Adrenal gland (tissue), 5 donors: ENCODE measurements around the gene ART3.
"Not testable (repeated sequence)": the region's sequence is repeated elsewhere in the genome, so short reads cannot be mapped to it uniquely, and the experiment has no call there.

Experiments
- POLR2A ChIP-seq, 2 donors: fragments of 450-650 bp; IDR thresholded peaks; one replicate each; pipeline ENCODE4 v1.6.1; 2017; ENCODE audit warnings: antibody characterized with exemption in 2 of 2, mild to moderate bottlenecking in 2 of 2, moderate library complexity in 1 of 2
- TF ChIP-seq, protein P1 (sequence below), 6 experiments: fragments of 450-650 bp in 4 of 6; fragments of 200-600 bp in 2 of 6; sonication (generic) in 1 of 6; IDR thresholded peaks; 1 replicate in 5 of 6; 2 replicates in 1 of 6; pipeline versions ENCODE4 v1.5.1 to v1.8.0; 2016 to 2021; ENCODE audit warnings: antibody characterized with exemption in 6 of 6, mild to moderate bottlenecking in 2 of 6, moderate library complexity in 1 of 6
- donor health status: DM: no; HTN: no; CAD: no.

- TF ChIP-seq, protein P1, sequence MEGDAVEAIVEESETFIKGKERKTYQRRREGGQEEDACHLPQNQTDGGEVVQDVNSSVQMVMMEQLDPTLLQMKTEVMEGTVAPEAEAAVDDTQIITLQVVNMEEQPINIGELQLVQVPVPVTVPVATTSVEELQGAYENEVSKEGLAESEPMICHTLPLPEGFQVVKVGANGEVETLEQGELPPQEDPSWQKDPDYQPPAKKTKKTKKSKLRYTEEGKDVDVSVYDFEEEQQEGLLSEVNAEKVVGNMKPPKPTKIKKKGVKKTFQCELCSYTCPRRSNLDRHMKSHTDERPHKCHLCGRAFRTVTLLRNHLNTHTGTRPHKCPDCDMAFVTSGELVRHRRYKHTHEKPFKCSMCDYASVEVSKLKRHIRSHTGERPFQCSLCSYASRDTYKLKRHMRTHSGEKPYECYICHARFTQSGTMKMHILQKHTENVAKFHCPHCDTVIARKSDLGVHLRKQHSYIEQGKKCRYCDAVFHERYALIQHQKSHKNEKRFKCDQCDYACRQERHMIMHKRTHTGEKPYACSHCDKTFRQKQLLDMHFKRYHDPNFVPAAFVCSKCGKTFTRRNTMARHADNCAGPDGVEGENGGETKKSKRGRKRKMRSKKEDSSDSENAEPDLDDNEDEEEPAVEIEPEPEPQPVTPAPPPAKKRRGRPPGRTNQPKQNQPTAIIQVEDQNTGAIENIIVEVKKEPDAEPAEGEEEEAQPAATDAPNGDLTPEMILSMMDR (IDR thresholded peaks at IDR 0.05), result not testable (repeated sequence)
- not testable (repeated sequence) for TF ChIP-seq POLR2A (IDR thresholded peaks at IDR 0.05)
Measured at GRCh38 chr4:76049860-76050416, 24.6 kb upstream of the ART3 start.
